ENCODE measurements around the gene RCL1. TPM values are rescaled to one million over a fixed set of nuclear protein-coding genes. Genes with fewer than 3 reads are reported as not detected.

Gene RCL1
- polyA plus RNA-seq, 1 donor (not counting 4 experiments of a cell fraction or from before 2014, with no cell fraction given), result 16.6 TPM

- H3K4me1 ChIP-seq (ENCODE audit: control insufficient read depth, extremely low read depth, insufficient read depth, low read length), result peaks cover 20% of the 10 kb centered on the region
- peaks cover 2% of the 10 kb centered on the region for H3K9me1 ChIP-seq (ENCODE audit: control insufficient read depth, extremely low read depth, insufficient read depth, low read length)
- peak overlapping the region; percentile 71 for H3K9ac ChIP-seq (ENCODE audit: control insufficient read depth, extremely low read depth, insufficient read depth, low read length)
- peak overlapping the region; percentile 54 for H3K27ac ChIP-seq (ENCODE audit: control insufficient read depth, insufficient read depth, low read length)
- TF ChIP-seq CTCF (optimal IDR thresholded peaks at IDR 0.05 in 1 of 3, IDR thresholded peaks at IDR 0.05 in 1 of 3, conservative IDR thresholded peaks at IDR 0.05 in 1 of 3; ENCODE audit: extremely low read depth in 1 of 3, insufficient read depth in 2 of 3, low read length in 3 of 3) (no peak), EZH2 (IDR thresholded peaks at IDR 0.05; ENCODE audit: low read length) (no peak)
- peak overlapping the region; percentile 95 for H3K4me2 ChIP-seq (ENCODE audit: control insufficient read depth, extremely low read depth, insufficient read depth, low read depth, low read length)
- DNase-seq (ENCODE audit: low read depth, low spot score), result no peak
- H4K20me1 ChIP-seq (ENCODE audit: control insufficient read depth, extremely low read depth, insufficient read depth, low read length), result no peaks in the 10 kb centered on the region
- dilution Hi-C loops (cut with MboI; ENCODE audit: extremely low pct_ligation_motif_present, low sequenced_read_pairs), result no loop called here
- peaks cover 42% of the 10 kb centered on the region for H3K79me2 ChIP-seq (ENCODE audit: control insufficient read depth, insufficient read depth, low read length)
- peak overlapping the region; percentile 36 to 81 (median 70) for H3K4me3 ChIP-seq (ENCODE audit: control insufficient read depth in 2 of 3, extremely low read depth in 1 of 3, insufficient read depth in 2 of 3, low read depth in 1 of 3, low read length in 3 of 3)
- H2AFZ ChIP-seq (ENCODE audit: control insufficient read depth, low read length), result peak overlapping the region; percentile 99
- no peaks in the 10 kb centered on the region for H3K9me3 ChIP-seq (ENCODE audit: control insufficient read depth, low read depth, low read length)
- H3K36me3 ChIP-seq (ENCODE audit: control insufficient read depth in 2 of 2, extremely low read depth in 1 of 2, insufficient read depth in 2 of 2, low read length in 2 of 2), result no peaks in the 10 kb centered on the region
- FAIRE-seq, result peak; percentile 23
- H3K27me3 ChIP-seq (ENCODE audit: control insufficient read depth, extremely low read depth, insufficient read depth, low read length), result no peaks in the 10 kb centered on the region
These were observed 631 bp upstream of the RCL1 start for GRCh38 chr9:4792054-4792571.

GRCh38 chr9:4793459-4794395 is 983 bp downstream of the RCL1 start:
- TF ChIP-seq CTCF (optimal IDR thresholded peaks at IDR 0.05 in 1 of 3, IDR thresholded peaks at IDR 0.05 in 1 of 3, conservative IDR thresholded peaks at IDR 0.05 in 1 of 3; ENCODE audit: extremely low read depth in 1 of 3, insufficient read depth in 2 of 3, low read length in 3 of 3), result no peak
- no peak for TF ChIP-seq EZH2 (IDR thresholded peaks at IDR 0.05; ENCODE audit: low read length)
- Histone ChIP-seq H3K27me3 (ENCODE audit: control insufficient read depth, extremely low read depth, insufficient read depth, low read length) (no peaks in the 10 kb centered on the region), H3K9me3 (ENCODE audit: control insufficient read depth, low read depth, low read length) (no peaks in the 10 kb centered on the region), H3K9ac (ENCODE audit: control insufficient read depth, extremely low read depth, insufficient read depth, low read length) (peak overlapping the region; percentile 88), H3K4me1 (ENCODE audit: control insufficient read depth, extremely low read depth, insufficient read depth, low read length) (peaks cover 15% of the 10 kb centered on the region), H4K20me1 (ENCODE audit: control insufficient read depth, extremely low read depth, insufficient read depth, low read length) (no peaks in the 10 kb centered on the region), H2AFZ (ENCODE audit: control insufficient read depth, low read length) (no peak overlapping the region), H3K27ac (ENCODE audit: control insufficient read depth, insufficient read depth, low read length) (peak overlapping the region; percentile 70), H3K4me3 (ENCODE audit: control insufficient read depth in 2 of 3, extremely low read depth in 1 of 3, insufficient read depth in 2 of 3, low read depth in 1 of 3, low read length in 3 of 3) (peak overlapping the region; percentile 77 to 93 (median 85)), H3K4me2 (ENCODE audit: control insufficient read depth, extremely low read depth, insufficient read depth, low read depth, low read length) (peak overlapping the region; percentile 88), H3K9me1 (ENCODE audit: control insufficient read depth, extremely low read depth, insufficient read depth, low read length) (peaks cover 2% of the 10 kb centered on the region), H3K79me2 (ENCODE audit: control insufficient read depth, insufficient read depth, low read length) (peaks cover 57% of the 10 kb centered on the region), H3K36me3 (ENCODE audit: control insufficient read depth in 2 of 2, extremely low read depth in 1 of 2, insufficient read depth in 2 of 2, low read length in 2 of 2) (no peaks in the 10 kb centered on the region)
- dilution Hi-C loops (cut with MboI; ENCODE audit: extremely low pct_ligation_motif_present, low sequenced_read_pairs), result no loop called here
- DNase-seq (ENCODE audit: low read depth, low spot score), result no peak
- FAIRE-seq, result no peak
